Stimulated activated CD8-positive, alpha-beta memory T cell treated with anti-CD3 and anti-CD28 coated beads, Interleukin-4, amount 100 ng/mL, for 24 hours (primary cell): Measurements from ENCODE around the gene B3GALT6.
"Not testable (repeated sequence)": the region's sequence is repeated elsewhere in the genome, so short reads cannot be mapped to it uniquely, and the experiment has no call there.

Experiments used
- DNase-seq: peaks from one replicate; pipeline ENCODE4 v3.0.0-alpha.2; 2020; ENCODE audit warnings: low read depth

The B3GALT6 gene

GRCh38 chr1:1232208-1232795 lies at the start of gene B3GALT6:
Gene B3GALT6, plus strand, starts transcription at chr1:1232237. Its CDS starts 42 bp downstream, at chr1:1232279.
- no peak for DNase-seq

DNA sequence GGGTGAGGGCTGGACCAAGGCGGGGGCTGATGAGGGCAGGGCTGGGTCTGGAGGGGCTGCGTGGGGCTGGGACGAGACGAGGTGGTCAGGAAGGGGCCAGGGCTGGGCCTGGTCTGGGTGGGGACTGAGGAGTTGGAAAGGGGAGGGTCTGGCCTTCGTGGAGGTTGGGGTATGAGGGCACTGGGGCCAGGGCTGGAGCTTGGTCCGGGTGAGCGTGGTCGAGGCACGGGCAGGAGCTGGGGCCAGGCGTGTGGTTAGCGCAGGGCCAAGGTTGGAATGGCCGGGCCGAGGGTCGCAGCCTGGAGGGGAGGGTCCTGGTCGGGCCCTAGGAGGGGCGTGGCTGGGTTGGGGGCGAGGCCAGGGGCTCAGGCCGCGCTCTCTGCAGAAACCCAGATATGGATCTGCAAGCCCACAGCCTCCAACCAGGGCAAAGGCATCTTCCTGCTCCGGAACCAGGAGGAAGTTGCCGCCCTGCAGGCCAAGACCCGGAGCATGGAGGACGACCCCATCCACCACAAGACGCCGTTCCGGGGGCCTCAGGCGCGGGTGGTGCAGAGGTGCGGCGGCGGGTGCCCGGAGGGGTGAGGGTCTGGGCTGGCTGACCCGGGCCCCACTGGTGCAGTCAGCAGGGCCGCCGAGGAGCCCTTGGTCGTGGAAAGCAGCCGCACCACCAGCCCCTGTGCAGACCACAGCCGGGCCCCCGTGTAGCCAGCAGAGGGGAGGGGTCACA lies 49.4 kb upstream of the B3GALT6 start:
- DNase-seq, result no peak

DNA sequence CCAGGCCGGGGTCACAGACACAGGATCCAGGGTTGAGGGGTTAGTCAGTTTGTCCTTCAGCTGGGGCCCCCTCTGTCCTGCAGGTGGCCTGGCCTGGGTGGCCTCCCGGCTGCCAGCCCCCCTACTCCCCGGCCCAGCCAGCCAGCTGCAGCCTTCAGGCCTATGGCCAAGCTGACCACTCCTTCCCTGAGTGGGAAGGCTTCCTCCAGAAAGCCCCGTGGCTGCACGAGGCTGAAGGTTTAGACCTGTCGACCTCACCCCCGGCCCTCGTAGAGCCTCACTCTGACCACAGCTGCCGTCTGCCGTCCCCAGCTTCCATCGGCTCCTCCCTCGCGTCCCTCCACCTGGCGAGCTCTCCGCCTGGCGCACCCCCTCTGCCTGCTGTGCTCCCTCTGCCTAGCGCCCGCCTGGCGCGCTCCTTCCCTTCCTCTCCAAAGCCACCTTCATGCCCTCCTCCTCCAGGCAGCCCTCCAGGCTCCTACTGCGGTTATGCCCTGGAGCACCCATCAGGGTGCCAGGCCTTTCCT lies 48.8 kb upstream of the B3GALT6 start:
- no peak for DNase-seq

GRCh38 chr1:1183833-1184775 lies 47.9 kb upstream of the B3GALT6 start:
- DNase-seq, result no peak

GRCh38 chr1:1185101-1185765 lies 46.8 kb upstream of the B3GALT6 start:
- DNase-seq, result no peak

DNA sequence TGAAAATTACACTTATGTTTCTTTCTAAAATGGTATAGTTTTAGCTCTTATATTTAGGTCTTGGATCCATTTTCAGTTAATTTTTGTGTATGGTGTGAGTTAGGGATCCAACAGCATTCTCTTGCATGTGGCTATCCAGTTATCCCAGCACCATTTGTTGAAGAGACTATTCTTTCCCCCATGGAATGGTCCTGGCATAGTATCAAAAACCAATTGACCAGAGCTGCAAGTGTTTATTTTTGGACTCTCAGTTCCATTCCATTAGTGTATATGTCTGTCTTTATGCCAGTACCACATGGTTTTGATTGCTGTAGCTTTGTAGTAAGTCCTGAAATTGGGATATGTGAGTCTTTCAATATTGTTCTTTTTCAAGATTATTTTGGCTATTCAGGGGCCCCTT lies 44.1 kb upstream of the B3GALT6 start:
- no peak for DNase-seq

- no peak for DNase-seq
Measured at GRCh38 chr1:1189111-1189510, 42.9 kb upstream of the B3GALT6 start.

DNA sequence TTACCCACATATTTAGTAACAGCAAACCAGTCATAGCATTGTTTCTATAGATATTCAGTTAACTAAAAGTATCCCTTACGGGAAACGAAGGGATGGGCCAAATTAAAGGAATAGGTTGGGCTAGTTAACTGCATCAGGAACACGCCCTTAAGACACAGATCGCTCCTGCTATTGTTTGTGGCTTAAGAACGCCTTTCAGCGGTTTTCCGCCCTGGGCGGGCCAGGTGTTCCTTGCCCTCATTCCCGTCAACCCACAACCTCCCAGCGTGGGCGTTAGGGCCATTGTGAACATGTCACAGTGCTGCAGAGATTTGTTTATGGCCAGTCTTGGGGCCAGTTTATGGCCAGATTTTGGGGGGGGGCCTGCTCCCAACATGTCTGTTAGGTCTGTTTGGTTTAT lies 40.3 kb upstream of the B3GALT6 start:
- no peak for DNase-seq

DNA sequence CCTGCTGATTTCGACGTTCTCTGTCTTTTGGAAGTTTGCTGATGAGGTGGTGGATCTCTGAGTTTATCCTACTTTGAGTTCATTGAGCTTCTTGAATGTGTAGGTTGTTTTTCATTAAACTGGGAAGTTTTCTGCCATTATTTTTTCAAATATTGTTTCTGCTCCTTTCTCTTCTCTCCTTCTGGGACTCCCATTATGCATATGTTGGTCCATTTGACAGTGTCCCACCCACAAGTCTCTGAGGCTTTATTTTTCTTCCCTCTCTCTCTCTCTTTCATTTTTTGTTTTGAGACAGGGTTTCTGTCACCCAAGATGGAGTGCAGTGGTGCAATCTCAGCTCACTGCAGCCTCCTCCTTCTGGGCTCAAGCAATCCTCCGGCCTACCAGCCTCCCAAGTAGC lies 37.3 kb upstream of the B3GALT6 start:
- DNase-seq, result no peak

- not testable (repeated sequence) for DNase-seq
Measured at GRCh38 chr1:1195726-1196125, 36.3 kb upstream of the B3GALT6 start.

DNA sequence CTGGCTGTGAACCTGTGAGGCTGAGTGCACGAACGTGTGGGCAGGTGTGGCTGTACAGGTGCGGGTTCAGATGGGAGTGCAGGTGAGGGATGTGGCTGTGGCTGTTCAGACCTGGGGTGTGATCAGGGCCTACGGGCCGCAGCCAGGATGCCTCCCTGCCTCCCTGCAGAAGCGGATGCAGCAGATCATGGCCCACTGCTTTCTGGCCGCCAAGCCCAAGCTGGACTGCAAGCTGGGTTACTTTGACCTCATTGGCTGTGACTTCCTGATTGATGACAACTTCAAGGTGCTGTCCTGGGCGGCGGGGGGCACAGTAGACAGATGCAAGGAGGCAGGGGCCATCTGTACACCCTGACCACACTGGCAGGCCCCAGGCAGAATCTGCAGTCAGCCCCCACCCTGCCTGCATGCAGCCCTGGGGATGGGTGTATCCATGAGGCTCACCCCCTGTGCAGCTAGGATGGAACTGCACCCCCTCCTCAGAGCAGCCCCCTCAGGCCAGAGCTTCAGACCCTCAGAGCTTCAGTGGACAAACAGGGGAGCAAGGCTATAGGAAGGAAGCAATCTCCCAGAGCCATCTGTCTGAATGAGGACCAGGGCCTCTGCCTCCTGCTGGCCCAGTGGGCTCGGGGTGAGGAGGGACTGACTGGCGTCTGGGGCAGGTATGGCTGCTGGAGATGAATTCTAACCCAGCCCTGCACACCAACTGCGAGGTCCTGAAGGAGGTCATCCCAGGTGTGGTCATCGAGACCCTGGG lies 35.4 kb upstream of the B3GALT6 start:
- no peak for DNase-seq

- no peak for DNase-seq
Measured at GRCh38 chr1:1197188-1197500, 34.9 kb upstream of the B3GALT6 start.

GRCh38 chr1:1197551-1198422 lies 34.2 kb upstream of the B3GALT6 start:
- DNase-seq, result no peak

GRCh38 chr1:1198423-1199140 lies 33.5 kb upstream of the B3GALT6 start:
- no peak for DNase-seq

DNA sequence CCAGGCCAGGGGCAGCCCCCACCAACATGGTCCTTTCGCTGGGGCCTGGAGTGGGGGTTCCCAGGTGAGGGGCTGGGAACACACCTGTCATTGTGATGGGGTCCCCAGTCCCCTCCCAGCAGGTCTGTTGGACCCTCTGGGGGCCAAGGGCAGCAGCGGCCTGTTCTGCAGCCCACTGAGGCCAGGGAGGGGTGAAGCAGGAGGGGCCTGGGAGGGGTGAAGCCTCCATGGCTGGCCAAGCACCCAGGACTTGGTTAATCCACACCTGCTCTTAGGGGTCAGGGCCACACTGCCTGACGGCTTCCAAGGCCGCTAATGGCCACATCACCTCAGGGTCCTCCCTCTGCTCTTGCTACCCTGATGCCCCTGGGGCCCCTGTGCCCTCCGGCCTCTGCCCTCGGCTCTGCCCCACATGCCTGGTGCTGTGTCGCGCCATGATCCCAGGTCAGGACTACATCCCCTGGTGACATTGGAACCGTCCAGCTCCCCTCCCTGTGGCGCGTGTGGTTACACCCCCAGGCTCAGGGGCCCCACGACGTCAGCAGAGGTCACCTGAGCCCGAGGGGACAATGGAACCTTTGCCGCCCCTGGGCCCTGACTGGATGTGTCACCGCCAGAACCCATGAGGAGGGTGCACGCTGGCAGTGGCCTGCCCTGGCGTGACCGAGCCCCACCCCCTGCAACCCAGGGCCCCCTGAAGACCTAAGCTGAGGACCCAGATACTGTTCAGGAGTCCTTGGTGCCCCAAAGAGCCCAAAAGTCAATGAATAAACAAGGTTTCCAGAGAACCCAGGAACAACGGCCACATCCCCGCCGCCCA lies 32.7 kb upstream of the B3GALT6 start:
- no peak for DNase-seq

DNA sequence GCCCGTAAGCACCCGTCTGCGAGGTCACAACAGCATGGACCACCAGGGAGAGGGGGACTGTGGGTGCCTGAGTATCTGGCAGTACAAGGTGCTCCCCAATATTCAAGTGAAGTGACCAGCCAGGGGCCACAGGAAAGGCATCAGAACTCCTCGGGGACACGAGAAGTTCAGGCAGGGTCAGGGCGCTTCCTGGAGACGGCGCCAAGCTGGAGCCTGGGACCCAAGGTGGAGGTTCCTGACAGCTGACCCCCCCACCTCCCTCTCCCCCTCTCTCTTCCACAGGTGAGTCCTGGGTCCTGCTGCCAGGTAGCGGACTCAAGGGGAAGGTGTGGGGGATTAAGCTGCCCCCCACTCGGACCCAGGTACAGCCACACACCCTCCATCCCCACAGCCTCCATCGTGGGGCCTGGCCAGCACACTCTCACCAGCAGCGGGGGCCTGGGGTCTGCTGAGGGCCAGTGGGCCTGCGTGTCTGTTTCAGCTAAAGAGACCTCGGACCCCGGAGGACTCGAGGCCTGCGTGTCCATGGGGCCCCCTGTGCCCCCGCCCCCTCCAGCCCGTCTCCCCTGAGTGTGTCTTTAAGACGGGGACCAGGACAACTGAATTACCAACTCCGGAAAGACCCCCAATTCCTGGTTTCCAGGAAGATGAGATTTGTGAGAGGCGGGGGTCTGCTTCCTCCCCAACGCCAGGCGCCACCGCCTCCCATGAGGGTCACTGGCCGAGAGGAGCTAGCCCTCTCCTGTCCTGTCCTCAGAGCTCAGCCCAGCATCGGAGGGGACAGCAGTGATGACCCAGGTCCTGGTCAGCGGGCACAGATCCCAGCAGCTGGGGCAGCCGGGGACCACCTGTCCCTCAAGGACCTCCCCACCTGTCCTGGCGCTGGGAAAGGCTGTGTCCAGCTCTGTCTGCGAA lies 31.8 kb upstream of the B3GALT6 start:
- no peak for DNase-seq

DNA sequence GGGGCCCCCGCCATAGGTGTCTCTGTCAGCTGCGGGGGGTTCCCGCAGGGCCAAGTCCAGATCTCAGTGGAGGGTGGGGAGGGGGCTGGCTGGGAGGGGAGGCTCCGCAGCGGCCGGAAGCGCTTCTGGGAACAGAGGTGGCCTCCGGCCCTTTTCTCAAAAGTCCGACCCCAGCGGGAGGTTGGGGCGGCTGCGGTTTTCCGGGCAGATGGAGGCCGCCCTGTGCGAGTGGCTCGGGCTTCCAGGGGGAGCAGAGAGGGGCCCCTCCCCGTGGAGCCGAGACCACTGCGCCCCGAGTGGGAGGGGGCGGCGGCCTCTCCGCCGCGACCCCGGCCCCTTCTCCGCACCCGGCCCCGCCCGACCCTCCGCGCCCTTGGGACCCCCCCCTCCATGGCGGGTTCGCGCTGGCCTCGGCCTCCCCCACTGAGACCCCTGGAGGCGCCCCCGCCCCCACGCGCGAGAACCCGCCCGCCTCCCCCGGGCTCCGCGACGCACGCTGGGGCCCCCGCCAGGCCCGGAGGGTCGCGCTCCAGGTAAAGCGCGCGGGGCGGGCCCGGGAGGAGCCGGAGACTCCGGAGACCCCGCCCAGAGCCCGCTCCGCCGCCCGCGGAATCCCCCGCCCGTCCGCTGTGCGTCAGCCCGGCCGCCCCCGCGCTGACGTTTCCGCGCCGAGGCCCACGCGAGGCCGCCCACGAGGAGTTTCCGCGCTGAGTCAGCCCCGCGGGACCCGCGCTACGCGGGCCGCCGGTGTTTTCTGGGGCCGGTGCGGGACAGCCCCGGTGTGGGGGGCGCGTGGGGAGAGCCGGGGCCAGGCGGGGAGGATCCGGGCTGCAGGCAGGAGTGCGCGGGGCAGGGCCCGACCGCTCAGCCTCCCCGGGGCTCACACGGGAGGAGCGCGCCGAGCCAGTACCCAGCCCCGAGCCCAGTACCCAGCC lies 30.9 kb upstream of the B3GALT6 start:
- peak; percentile 83 for DNase-seq
